ENCODE data around the gene NUBP2.

DNA sequence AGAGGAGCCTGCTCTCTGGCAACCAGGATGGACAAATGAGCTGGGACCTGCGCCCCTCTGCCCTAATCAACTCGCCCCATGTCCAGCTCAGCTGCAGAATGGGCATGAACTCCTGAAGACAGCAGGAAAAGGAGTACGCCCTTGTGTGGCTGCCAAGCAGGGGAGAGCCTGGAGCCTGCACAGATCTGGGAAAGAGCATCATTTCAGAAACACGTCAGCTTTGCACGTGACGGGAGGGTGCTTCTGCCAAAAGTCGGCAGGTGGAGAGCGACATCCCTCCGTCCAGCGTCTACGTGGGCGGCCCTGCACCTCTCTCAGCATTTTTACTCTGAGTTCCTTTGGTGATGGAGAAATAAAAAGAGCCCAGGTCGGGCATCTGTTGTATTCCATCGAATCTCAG, 29.9 kb upstream of the NUBP2 start:
- TF ChIP-seq, protein P1, sequence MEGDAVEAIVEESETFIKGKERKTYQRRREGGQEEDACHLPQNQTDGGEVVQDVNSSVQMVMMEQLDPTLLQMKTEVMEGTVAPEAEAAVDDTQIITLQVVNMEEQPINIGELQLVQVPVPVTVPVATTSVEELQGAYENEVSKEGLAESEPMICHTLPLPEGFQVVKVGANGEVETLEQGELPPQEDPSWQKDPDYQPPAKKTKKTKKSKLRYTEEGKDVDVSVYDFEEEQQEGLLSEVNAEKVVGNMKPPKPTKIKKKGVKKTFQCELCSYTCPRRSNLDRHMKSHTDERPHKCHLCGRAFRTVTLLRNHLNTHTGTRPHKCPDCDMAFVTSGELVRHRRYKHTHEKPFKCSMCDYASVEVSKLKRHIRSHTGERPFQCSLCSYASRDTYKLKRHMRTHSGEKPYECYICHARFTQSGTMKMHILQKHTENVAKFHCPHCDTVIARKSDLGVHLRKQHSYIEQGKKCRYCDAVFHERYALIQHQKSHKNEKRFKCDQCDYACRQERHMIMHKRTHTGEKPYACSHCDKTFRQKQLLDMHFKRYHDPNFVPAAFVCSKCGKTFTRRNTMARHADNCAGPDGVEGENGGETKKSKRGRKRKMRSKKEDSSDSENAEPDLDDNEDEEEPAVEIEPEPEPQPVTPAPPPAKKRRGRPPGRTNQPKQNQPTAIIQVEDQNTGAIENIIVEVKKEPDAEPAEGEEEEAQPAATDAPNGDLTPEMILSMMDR (IDR thresholded peaks at IDR 0.05; ENCODE audit: extremely low read depth in 1 of 2, insufficient read depth in 1 of 2, low read depth in 1 of 2, low read length in 2 of 2): no peak
- TF ChIP-seq, protein P2, sequence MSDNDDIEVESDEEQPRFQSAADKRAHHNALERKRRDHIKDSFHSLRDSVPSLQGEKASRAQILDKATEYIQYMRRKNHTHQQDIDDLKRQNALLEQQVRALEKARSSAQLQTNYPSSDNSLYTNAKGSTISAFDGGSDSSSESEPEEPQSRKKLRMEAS (IDR thresholded peaks at IDR 0.05; ENCODE audit: insufficient read depth, insufficient read length): no peak
- TF ChIP-seq POLR2A (IDR thresholded peaks at IDR 0.05; ENCODE audit: low read depth, low read length) (no peak), GATA2 (IDR thresholded peaks at IDR 0.05; ENCODE audit: insufficient read depth, insufficient read length, low read depth, low read length) (no peak), POLR2AphosphoS5 (IDR thresholded peaks at IDR 0.05; ENCODE audit: insufficient read depth, low read depth, low read length) (no peak)
